MM.1S (cell line): ENCODE measurements around the gene RABL3.

Source experiments
- DNase-seq: peaks from one replicate; pipeline ENCODE4 v3.0.0-alpha.2; 2015
- H2AFZ ChIP-seq: fragments of 300-600 bp; sonication (generic); 2 replicates; pipeline ENCODE4 v1.6.0; 2016; ENCODE audit warnings: antibody characterized with exemption, low read length
- H3F3A ChIP-seq: fragments of 300-600 bp; sonication (generic); 2 replicates; pipeline ENCODE4 v1.6.1; 2016; ENCODE audit warnings: mild to moderate bottlenecking, antibody characterized with exemption, low read length, moderate library complexity, mixed read lengths; ENCODE audit not compliant: insufficient read depth
- H3K27ac ChIP-seq: fragments of 300-600 bp; sonication (generic); 2 replicates; pipeline ENCODE4 v1.5.1; 2016; ENCODE audit warnings: mild to moderate bottlenecking, low read length
- H3K27me3 ChIP-seq: fragments of 300-600 bp; sonication (generic); replicated peaks from 2 replicates; pipeline ENCODE4 v1.6.0; 2016; ENCODE audit warnings: low read length; ENCODE audit not compliant: insufficient read depth
- H3K36me3 ChIP-seq: fragments of 300-600 bp; sonication (generic); replicated peaks from 2 replicates; pipeline ENCODE4 v1.6.1; 2016; ENCODE audit warnings: mild to moderate bottlenecking, low read length, mixed read lengths; ENCODE audit not compliant: insufficient read depth
- H3K4me1 ChIP-seq: fragments of 300-600 bp; sonication (generic); 2 replicates; pipeline ENCODE4 v1.6.1; 2016; ENCODE audit warnings: low read length, mixed read lengths
- H3K4me2 ChIP-seq: fragments of 300-600 bp; sonication (generic); 2 replicates; pipeline ENCODE4 v1.6.0; 2016; ENCODE audit warnings: low read depth, low read length
- H3K4me3 ChIP-seq: fragments of 300-600 bp; sonication (generic); 2 replicates; pipeline ENCODE4 v1.5.1; 2016; ENCODE audit warnings: low read length, mixed read lengths
- H3K79me2 ChIP-seq: fragments of 300-600 bp; sonication (generic); 2 replicates; pipeline ENCODE4 v1.6.1; 2016; ENCODE audit warnings: mixed run types, low read length, mixed read lengths
- H3K9ac ChIP-seq: fragments of 300-600 bp; sonication (generic); 2 replicates; pipeline ENCODE4 v1.6.1; 2016; ENCODE audit warnings: low read length, mixed read lengths
- H3K9me2 ChIP-seq: fragments of 300-600 bp; sonication (generic); replicated peaks from 2 replicates; pipeline ENCODE4 v1.6.1; 2016; ENCODE audit warnings: mild to moderate bottlenecking, low read length, mixed read lengths; ENCODE audit not compliant: insufficient read depth
- H3K9me3 ChIP-seq: fragments of 300-600 bp; sonication (generic); replicated peaks from 2 replicates; pipeline ENCODE4 v1.6.1; 2016; ENCODE audit warnings: mild to moderate bottlenecking, low read length, mixed read lengths; ENCODE audit not compliant: insufficient read depth
- H4K20me1 ChIP-seq: fragments of 300-600 bp; sonication (generic); 2 replicates; pipeline ENCODE4 v1.6.1; 2016; ENCODE audit warnings: mild to moderate bottlenecking, low read length, moderate library complexity, mixed read lengths; ENCODE audit not compliant: insufficient read depth
- CTCF ChIP-seq: fragments of 300-600 bp; sonication (generic); IDR thresholded peaks from 2 replicates; pipeline ENCODE4 v1.5.1; 2016; ENCODE audit warnings: antibody characterized with exemption, low read length, mixed read lengths
- EZH2 ChIP-seq: fragments of 300-600 bp; sonication (generic); optimal IDR thresholded peaks from 2 replicates; pipeline ENCODE3; 2017; ENCODE audit warnings: low read depth, mild to moderate bottlenecking, antibody characterized with exemption, low read length, mixed read lengths
- EZH2phosphoT487 ChIP-seq: fragments of 300-600 bp; sonication (generic); IDR thresholded peaks from 2 replicates; pipeline ENCODE4 v1.6.1; 2018; ENCODE audit warnings: antibody characterized with exemption, low read length

Gene RABL3

GRCh38 chr3:120693439-120694171, 48.7 kb downstream of the RABL3 start:
- H3K9me3 ChIP-seq, result no peaks in the 10 kb centered on the region
- no peaks in the 10 kb centered on the region for H3F3A ChIP-seq
- H3K36me3 ChIP-seq, result no peaks in the 10 kb centered on the region
- TF ChIP-seq CTCF (no peak), EZH2 (no peak), EZH2phosphoT487 (no peak)
- no peak overlapping the region for H3K4me2 ChIP-seq
- no peak for DNase-seq
- H3K27me3 ChIP-seq, result no peaks in the 10 kb centered on the region
- H3K9me2 ChIP-seq, result no peaks in the 10 kb centered on the region
- H2AFZ ChIP-seq, result no peak overlapping the region
- H3K4me3 ChIP-seq, result no peak overlapping the region
- no peaks in the 10 kb centered on the region for H3K4me1 ChIP-seq
- H4K20me1 ChIP-seq, result no peaks in the 10 kb centered on the region
- no peak overlapping the region for H3K9ac ChIP-seq
- no peak overlapping the region for H3K27ac ChIP-seq
- no peaks in the 10 kb centered on the region for H3K79me2 ChIP-seq

- no peaks in the 10 kb centered on the region for H3K79me2 ChIP-seq
- H3K4me1 ChIP-seq, result no peaks in the 10 kb centered on the region
- H3K9me3 ChIP-seq, result no peaks in the 10 kb centered on the region
- no peak overlapping the region for H3K4me3 ChIP-seq
- H3K27ac ChIP-seq, result no peak overlapping the region
- H3K9ac ChIP-seq, result no peak overlapping the region
- H3K9me2 ChIP-seq, result no peaks in the 10 kb centered on the region
- TF ChIP-seq CTCF (no peak), EZH2 (no peak), EZH2phosphoT487 (no peak)
- no peak overlapping the region for H2AFZ ChIP-seq
- no peaks in the 10 kb centered on the region for H3K27me3 ChIP-seq
- H3F3A ChIP-seq, result no peaks in the 10 kb centered on the region
- no peak overlapping the region for H3K4me2 ChIP-seq
- DNase-seq, result no peak
- no peaks in the 10 kb centered on the region for H4K20me1 ChIP-seq
- no peaks in the 10 kb centered on the region for H3K36me3 ChIP-seq
Measured at GRCh38 chr3:120689395-120689794, 52.9 kb downstream of the RABL3 start.

- no peak overlapping the region for H3K4me3 ChIP-seq
- H3K27ac ChIP-seq, result no peak overlapping the region
- H3K9me2 ChIP-seq, result no peaks in the 10 kb centered on the region
- no peaks in the 10 kb centered on the region for H4K20me1 ChIP-seq
- no peak overlapping the region for H3K9ac ChIP-seq
- H3K4me2 ChIP-seq, result 0 out of 2 replicates have a peak overlapping the region, but pooled peaks have one; percentile 6
- H3K36me3 ChIP-seq, result no peaks in the 10 kb centered on the region
- H3K79me2 ChIP-seq, result no peaks in the 10 kb centered on the region
- H3K9me3 ChIP-seq, result no peaks in the 10 kb centered on the region
- H2AFZ ChIP-seq, result no peak overlapping the region
- H3F3A ChIP-seq, result no peaks in the 10 kb centered on the region
- no peaks in the 10 kb centered on the region for H3K4me1 ChIP-seq
- TF ChIP-seq EZH2phosphoT487, result no peak
- TF ChIP-seq EZH2, result no peak
- TF ChIP-seq CTCF, result no peak
- peak; percentile 28 for DNase-seq
- H3K27me3 ChIP-seq, result no peaks in the 10 kb centered on the region
Measured at GRCh38 chr3:120688121-120688520, 54.2 kb downstream of the RABL3 start.
